HL-60 (cell line): ENCODE data around the gene ARID1A.

Source experiments
- GABPA ChIP-seq: IDR thresholded peaks from 2 replicates; pipeline ENCODE4 v1.6.1; 2012; ENCODE audit warnings: low read depth
- TF ChIP-seq, protein P1 (sequence below): IDR thresholded peaks from one replicate; pipeline ENCODE4 v1.5.1; 2011; ENCODE audit warnings: low read length, control low read depth, inconsistent platforms; ENCODE audit not compliant: insufficient read depth
- TF ChIP-seq, protein P2 (sequence below): IDR thresholded peaks from 2 replicates; pipeline ENCODE4 v1.6.1; 2012; ENCODE audit warnings: low read depth; ENCODE audit not compliant: insufficient replicate concordance

DNA sequence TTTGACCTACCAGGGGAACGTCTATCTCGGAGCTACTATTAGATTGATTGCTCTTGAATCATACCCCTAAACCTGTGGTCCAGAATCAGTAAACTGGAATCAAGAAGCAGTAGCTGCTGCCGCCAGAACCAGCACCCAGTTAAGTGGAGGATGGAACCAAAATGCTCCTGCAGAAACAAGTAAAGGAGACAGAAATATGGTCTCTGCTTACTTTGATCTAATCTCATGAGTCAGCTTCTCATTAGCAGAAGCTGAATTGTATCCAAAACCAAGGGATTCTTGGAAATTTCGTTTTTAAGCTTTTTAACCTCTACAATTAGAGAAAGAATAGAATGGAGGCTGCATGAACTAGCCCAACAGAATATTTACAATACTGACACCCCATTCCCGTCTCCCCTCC lies 49.4 kb downstream of the ARID1A start:
- TF ChIP-seq, protein P1, sequence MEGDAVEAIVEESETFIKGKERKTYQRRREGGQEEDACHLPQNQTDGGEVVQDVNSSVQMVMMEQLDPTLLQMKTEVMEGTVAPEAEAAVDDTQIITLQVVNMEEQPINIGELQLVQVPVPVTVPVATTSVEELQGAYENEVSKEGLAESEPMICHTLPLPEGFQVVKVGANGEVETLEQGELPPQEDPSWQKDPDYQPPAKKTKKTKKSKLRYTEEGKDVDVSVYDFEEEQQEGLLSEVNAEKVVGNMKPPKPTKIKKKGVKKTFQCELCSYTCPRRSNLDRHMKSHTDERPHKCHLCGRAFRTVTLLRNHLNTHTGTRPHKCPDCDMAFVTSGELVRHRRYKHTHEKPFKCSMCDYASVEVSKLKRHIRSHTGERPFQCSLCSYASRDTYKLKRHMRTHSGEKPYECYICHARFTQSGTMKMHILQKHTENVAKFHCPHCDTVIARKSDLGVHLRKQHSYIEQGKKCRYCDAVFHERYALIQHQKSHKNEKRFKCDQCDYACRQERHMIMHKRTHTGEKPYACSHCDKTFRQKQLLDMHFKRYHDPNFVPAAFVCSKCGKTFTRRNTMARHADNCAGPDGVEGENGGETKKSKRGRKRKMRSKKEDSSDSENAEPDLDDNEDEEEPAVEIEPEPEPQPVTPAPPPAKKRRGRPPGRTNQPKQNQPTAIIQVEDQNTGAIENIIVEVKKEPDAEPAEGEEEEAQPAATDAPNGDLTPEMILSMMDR: no peak
- TF ChIP-seq GABPA: no peak
- TF ChIP-seq, protein P2, sequence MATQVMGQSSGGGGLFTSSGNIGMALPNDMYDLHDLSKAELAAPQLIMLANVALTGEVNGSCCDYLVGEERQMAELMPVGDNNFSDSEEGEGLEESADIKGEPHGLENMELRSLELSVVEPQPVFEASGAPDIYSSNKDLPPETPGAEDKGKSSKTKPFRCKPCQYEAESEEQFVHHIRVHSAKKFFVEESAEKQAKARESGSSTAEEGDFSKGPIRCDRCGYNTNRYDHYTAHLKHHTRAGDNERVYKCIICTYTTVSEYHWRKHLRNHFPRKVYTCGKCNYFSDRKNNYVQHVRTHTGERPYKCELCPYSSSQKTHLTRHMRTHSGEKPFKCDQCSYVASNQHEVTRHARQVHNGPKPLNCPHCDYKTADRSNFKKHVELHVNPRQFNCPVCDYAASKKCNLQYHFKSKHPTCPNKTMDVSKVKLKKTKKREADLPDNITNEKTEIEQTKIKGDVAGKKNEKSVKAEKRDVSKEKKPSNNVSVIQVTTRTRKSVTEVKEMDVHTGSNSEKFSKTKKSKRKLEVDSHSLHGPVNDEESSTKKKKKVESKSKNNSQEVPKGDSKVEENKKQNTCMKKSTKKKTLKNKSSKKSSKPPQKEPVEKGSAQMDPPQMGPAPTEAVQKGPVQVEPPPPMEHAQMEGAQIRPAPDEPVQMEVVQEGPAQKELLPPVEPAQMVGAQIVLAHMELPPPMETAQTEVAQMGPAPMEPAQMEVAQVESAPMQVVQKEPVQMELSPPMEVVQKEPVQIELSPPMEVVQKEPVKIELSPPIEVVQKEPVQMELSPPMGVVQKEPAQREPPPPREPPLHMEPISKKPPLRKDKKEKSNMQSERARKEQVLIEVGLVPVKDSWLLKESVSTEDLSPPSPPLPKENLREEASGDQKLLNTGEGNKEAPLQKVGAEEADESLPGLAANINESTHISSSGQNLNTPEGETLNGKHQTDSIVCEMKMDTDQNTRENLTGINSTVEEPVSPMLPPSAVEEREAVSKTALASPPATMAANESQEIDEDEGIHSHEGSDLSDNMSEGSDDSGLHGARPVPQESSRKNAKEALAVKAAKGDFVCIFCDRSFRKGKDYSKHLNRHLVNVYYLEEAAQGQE: no peak
